ENCODE results near the gene GREB1. TPM values are rescaled to one million over a fixed set of nuclear protein-coding genes. Genes with fewer than 3 reads are reported as not detected.

GREB1 gene
- total and polyA plus RNA-seq, 2 experiments from 2014 or later: 12.0 to 35.0 TPM

DNA sequence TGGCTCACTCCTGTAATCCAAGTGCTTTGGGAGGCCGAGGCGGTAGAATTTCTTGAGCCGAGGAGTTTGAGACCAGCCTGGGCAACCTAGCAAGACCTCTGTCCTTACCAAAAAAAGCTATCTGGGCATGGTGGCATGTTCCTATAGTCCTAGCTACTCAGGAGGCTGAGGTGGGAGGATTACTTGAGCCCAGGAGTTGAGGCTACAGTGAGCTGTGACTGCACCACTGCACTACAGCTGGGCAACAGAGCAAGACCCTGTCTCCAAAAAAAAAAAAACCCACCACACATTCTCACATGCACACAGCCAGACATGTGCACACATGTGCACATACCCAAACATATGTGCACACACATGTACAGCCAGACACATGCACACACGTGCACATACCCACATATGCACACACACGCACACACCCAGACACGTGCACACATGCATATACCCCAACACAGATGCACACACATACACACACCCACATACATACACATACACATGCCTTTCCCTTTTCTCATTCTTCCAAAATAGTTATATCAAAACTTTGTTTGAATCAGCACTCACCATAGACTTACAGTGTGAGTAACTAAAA is 14.2 kb downstream of the GREB1 start (continued):
- no peak for TF ChIP-seq REST (IDR thresholded peaks at IDR 0.05; ENCODE audit: unreplicated experiment)

- TF ChIP-seq JUNB (IDR thresholded peaks at IDR 0.05; ENCODE audit: unreplicated experiment) (no peak), POLR2AphosphoS5 (IDR thresholded peaks at IDR 0.05; ENCODE audit: low read depth) (no peak), EZH2phosphoT487 (IDR thresholded peaks at IDR 0.05; ENCODE audit: unreplicated experiment) (no peak), ZNF462 (CRISPR knock-in tag; IDR thresholded peaks at IDR 0.05) (0 out of 2 replicates have a peak, but pooled peaks have one; percentile 56)
- TF ChIP-seq, protein P1, sequence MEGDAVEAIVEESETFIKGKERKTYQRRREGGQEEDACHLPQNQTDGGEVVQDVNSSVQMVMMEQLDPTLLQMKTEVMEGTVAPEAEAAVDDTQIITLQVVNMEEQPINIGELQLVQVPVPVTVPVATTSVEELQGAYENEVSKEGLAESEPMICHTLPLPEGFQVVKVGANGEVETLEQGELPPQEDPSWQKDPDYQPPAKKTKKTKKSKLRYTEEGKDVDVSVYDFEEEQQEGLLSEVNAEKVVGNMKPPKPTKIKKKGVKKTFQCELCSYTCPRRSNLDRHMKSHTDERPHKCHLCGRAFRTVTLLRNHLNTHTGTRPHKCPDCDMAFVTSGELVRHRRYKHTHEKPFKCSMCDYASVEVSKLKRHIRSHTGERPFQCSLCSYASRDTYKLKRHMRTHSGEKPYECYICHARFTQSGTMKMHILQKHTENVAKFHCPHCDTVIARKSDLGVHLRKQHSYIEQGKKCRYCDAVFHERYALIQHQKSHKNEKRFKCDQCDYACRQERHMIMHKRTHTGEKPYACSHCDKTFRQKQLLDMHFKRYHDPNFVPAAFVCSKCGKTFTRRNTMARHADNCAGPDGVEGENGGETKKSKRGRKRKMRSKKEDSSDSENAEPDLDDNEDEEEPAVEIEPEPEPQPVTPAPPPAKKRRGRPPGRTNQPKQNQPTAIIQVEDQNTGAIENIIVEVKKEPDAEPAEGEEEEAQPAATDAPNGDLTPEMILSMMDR (conservative IDR thresholded peaks at IDR 0.05; ENCODE audit: low read depth in 2 of 2): no peak
- DNase-seq (ENCODE audit: low spot score) (no peak), ATAC-seq (peak; percentile 61)
- no peaks in the 10 kb centered on the region for H3F3A ChIP-seq (replicated peaks; ENCODE audit: low read depth)
- peaks cover 15% of the 10 kb centered on the region for H4K20me1 ChIP-seq (replicated peaks; ENCODE audit: insufficient read depth)
- H3K4me2 ChIP-seq: no peak overlapping the region
- H3K79me2 ChIP-seq (replicated peaks; ENCODE audit: insufficient read depth): peaks cover 36% of the 10 kb centered on the region
- Mint-ChIP-seq H3K36me3 (ENCODE audit: low read depth) (peaks cover 6% of the 10 kb centered on the region; the same call in 2 of the 3 replicates), H3K9me3 (peaks cover 4% of the 10 kb centered on the region; the same call in 1 of the 3 replicates), H3K27me3 (ENCODE audit: insufficient read depth, low read depth, poor library complexity) (peaks cover 6% of the 10 kb centered on the region), H3K4me1 (peaks cover 32% of the 10 kb centered on the region), H3K27ac (no peak overlapping the region), H3K4me3 (no peak overlapping the region)
- no peak overlapping the region for H3K27ac ChIP-seq (ENCODE audit: low read depth)
- H2AFZ ChIP-seq: no peak overlapping the region
- H3K9me2 ChIP-seq (ENCODE audit: insufficient read depth): 0 out of 2 replicates have a peak, but pooled peaks cover 4% of the 10 kb centered on the region
- no peaks in the 10 kb centered on the region for H3K36me3 ChIP-seq (ENCODE audit: insufficient read depth)
- H3K4me1 ChIP-seq (ENCODE audit: insufficient read depth): peaks cover 23% of the 10 kb centered on the region
- H3K4me3 ChIP-seq: no peak overlapping the region
- no peaks in the 10 kb centered on the region for H3K27me3 ChIP-seq (ENCODE audit: insufficient read depth)
Observed at GRCh38 chr2:11550302-11550701, 16.5 kb downstream of the GREB1 start.
